HepG2 (cell line): ENCODE results near the gene DUSP15. TPM values are rescaled to one million over a fixed set of nuclear protein-coding genes. Genes with fewer than 3 reads are reported as not detected.

Source experiments
- ATAC-seq: fragments of 200-7000 bp; cut with Tn5 transposase; 3 replicates; pipeline ENCODE4 v1.9.1; 2020; ENCODE audit warnings: mild to moderate bottlenecking, moderate library complexity
- BruUV-seq: library from RNA; stranded (reverse); fragments of 400-500 nt; replicated peaks from 2 replicates; lab custom pipeline; 2021; lab: Mats Ljungman, UMichigan
- CTCF ChIA-PET: fragments of 300-600 bp; formaldehyde crosslinking; extraction: SDS; loops from one replicate; lab custom pipeline; 2021; ENCODE audit warnings: low total read pairs, inconsistent platforms, low intra/inter-chr PET ratio; lab: Yijun Ruan, JAX
- POLR2A ChIA-PET: fragments of 350-600 bp; sonication (Branson Sonifier 250); formaldehyde crosslinking; loops from one replicate; lab custom pipeline; 2020; ENCODE audit warnings: antibody characterized with exemption, inconsistent platforms; lab: Yijun Ruan, JAX
- DNase-seq: peaks from one replicate; pipeline ENCODE4 v3.0.0-alpha.2; 2015; ENCODE audit warnings: low spot score
- FAIRE-seq: peaks from 3 replicates; lab custom pipeline; 2011; peaks lifted over from hg19 to GRCh38; lab: Jason Lieb, UNC
- H2AFZ ChIP-seq: one replicate; pipeline ENCODE4 v1.6.1; 2011; ENCODE audit warnings: low read length, inconsistent platforms
- H3K27ac ChIP-seq: fragments of 300-600 bp; 3 replicates; pipeline ENCODE4 v1.8.0; 2011; ENCODE audit warnings: mixed run types, mild to moderate bottlenecking, mixed read lengths, low read length, inconsistent platforms; ENCODE audit not compliant: insufficient read depth; ENCODE audit errors: extremely low read length
- H3K27me3 ChIP-seq, 2 experiments: fragments of 200-600 bp in 1 of 2; 2 replicates in 1 of 2; 3 replicates in 1 of 2; pipeline versions ENCODE4 v1.6.0 to v1.8.0; 2011; ENCODE audit warnings: low read length in 2 of 2, mild to moderate bottlenecking in 2 of 2, moderate library complexity in 2 of 2, inconsistent platforms in 1 of 2; ENCODE audit not compliant: insufficient read depth in 2 of 2, control insufficient read depth in 1 of 2
- H3K36me3 ChIP-seq, 2 experiments: fragments of 200-600 bp in 1 of 2; replicated peaks in 1 of 2; 2 replicates in 1 of 2; 3 replicates in 1 of 2; pipeline versions ENCODE4 v1.5.1 to v1.8.0; 2011; ENCODE audit warnings: low read length in 2 of 2, inconsistent platforms in 1 of 2; ENCODE audit not compliant: insufficient read depth in 2 of 2, control insufficient read depth in 1 of 2
- H3K4me1 ChIP-seq: 2 replicates; pipeline ENCODE4 v1.5.1; 2012; ENCODE audit warnings: low read length, inconsistent platforms; ENCODE audit not compliant: insufficient read depth
- H3K4me2 ChIP-seq: 2 replicates; pipeline ENCODE4 v1.6.0; 2011; ENCODE audit warnings: low read depth, low read length, inconsistent platforms
- H3K4me3 ChIP-seq, 3 experiments: fragments of 200-600 bp in 1 of 3; sonication (generic), shearing (Covaris generic) in 1 of 3; replicated peaks in 1 of 3; 2 replicates each; pipeline ENCODE4 v1.5.1; 2011 to 2016; ENCODE audit warnings: low read length in 3 of 3, inconsistent platforms in 2 of 3, low read depth in 2 of 3, mild to moderate bottlenecking in 2 of 3, control low read depth in 1 of 3, mixed read lengths in 1 of 3; ENCODE audit not compliant: insufficient read depth in 1 of 3
- H3K79me2 ChIP-seq: one replicate; pipeline ENCODE4 v1.6.1; 2011; ENCODE audit warnings: low read length, inconsistent platforms; ENCODE audit not compliant: insufficient read depth
- H3K9ac ChIP-seq: 2 replicates; pipeline ENCODE4 v1.6.0; 2011; ENCODE audit warnings: mild to moderate bottlenecking, low read depth, low read length, inconsistent platforms; ENCODE audit not compliant: insufficient read depth
- H3K9me3 ChIP-seq: 2 replicates; pipeline ENCODE4 v1.5.1; 2012; ENCODE audit warnings: mild to moderate bottlenecking, low read length
- H4K20me1 ChIP-seq: 2 replicates; pipeline ENCODE4 v1.6.0; 2011; ENCODE audit warnings: inconsistent platforms, mild to moderate bottlenecking, low read length, moderate library complexity; ENCODE audit not compliant: insufficient read depth
- HMG20B ChIP-seq: conservative IDR thresholded peaks from 2 replicates; pipeline ENCODE4 v1.6.1; 2016; ENCODE audit warnings: missing genetic modification reagents, missing compliant biosample characterization
- KDM2A ChIP-seq: sonication (generic); formaldehyde crosslinking; IDR thresholded peaks from 2 replicates; pipeline ENCODE4 v1.4.0; 2020; ENCODE audit warnings: low read depth, missing genetic modification reagents, borderline replicate concordance
- RERE ChIP-seq: IDR thresholded peaks from 2 replicates; pipeline ENCODE4 v1.6.1; 2016; ENCODE audit warnings: low read depth, missing genetic modification reagents, missing compliant biosample characterization
- ZBTB38 ChIP-seq: sonication (generic); formaldehyde crosslinking; IDR thresholded peaks from 2 replicates; pipeline ENCODE4 v1.5.1; 2020; ENCODE audit warnings: mild to moderate bottlenecking, missing genetic modification reagents
- ZFP36L2 ChIP-seq: sonication (generic); formaldehyde crosslinking; IDR thresholded peaks from 2 replicates; pipeline ENCODE4 v1.4.0; 2020; ENCODE audit warnings: missing genetic modification reagents
- ZNF337 ChIP-seq: sonication (generic); formaldehyde crosslinking; IDR thresholded peaks from 2 replicates; pipeline ENCODE4 v1.5.1; 2020; ENCODE audit warnings: missing genetic modification reagents, low read depth, mild to moderate bottlenecking, borderline replicate concordance
- ZNF501 ChIP-seq: sonication (generic); formaldehyde crosslinking; IDR thresholded peaks from 2 replicates; pipeline ENCODE4 v1.5.1; 2020; ENCODE audit warnings: mild to moderate bottlenecking, moderate library complexity, missing genetic modification reagents
- ZNF850 ChIP-seq: sonication (generic); formaldehyde crosslinking; conservative IDR thresholded peaks from 2 replicates; pipeline ENCODE4 v1.9.0; 2021; ENCODE audit warnings: mild to moderate bottlenecking, missing genetic modification reagents
- WGBS: methylation state at CpG from one replicate; pipeline ENCODE4 v1.1.6; 2017; ENCODE audit warnings: low lambda C conversion rate; 5-methylcytosine and 5-hydroxymethylcytosine counted together
- in situ Hi-C: cut with HindIII; loops from 2 replicates; pipeline ENCODE4 v1.10.0; 2017; ENCODE audit warnings: low pct_unique_long_range_greater_than_20kb; ENCODE audit not compliant: extremely low pct_ligation_motif_present
- intact Hi-C: fragments of 100-400 bp; cut with micrococcal nuclease; formaldehyde crosslinking; loops from one replicate; pipeline ENCODE4 v1.10.0; 2022; ENCODE audit not compliant: unreplicated experiment
- polyA plus RNA-seq, 8 experiments: library from polyadenylated mRNA; depleted of rRNA in 3 of 8; stranded (reverse) in 7 of 8; unstranded in 1 of 8; fragments of >200 nt; fragmentation: Illumina TruSeq in 4 of 8; extraction: Trizol in 4 of 8; gene quantifications; 2 replicates each; pipeline versions ENCODE4 v1.2.1 to v1.2.3, GENCODE V29; 2011 to 2016; ENCODE audit warnings: low read depth in 4 of 8, missing spikeins in 1 of 8, mixed read lengths in 1 of 8; ENCODE audit not compliant: insufficient read depth in 1 of 8
- total RNA-seq, 5 experiments: library from RNA; depleted of rRNA; stranded (reverse); fragments of >200 nt; fragmentation: Illumina TruSeq; extraction: Trizol; gene quantifications; 2 replicates each; pipeline ENCODE4 v1.2.3, GENCODE V29; 2016; ENCODE audit warnings: low read depth in 1 of 5
- TF ChIP-seq, protein P1 (sequence below): sonication (generic); formaldehyde crosslinking; IDR thresholded peaks from 2 replicates; pipeline ENCODE4 v1.4.0; 2020; ENCODE audit warnings: mild to moderate bottlenecking, missing genetic modification reagents

Gene DUSP15
- total and polyA plus RNA-seq, 2 of the 13 experiments (the other 11 are each of a cell fraction or from before 2014, with no cell fraction given) = 0.17 to 0.93 TPM

- no peak for ATAC-seq
- no peaks in the 10 kb centered on the region for H4K20me1 ChIP-seq
- no TSS peak for BruUV-seq
- FAIRE-seq = no peak
- H3K27me3 ChIP-seq = peaks cover 14 to 53% of the 10 kb centered on the region in 2 experiments; a peak in 4 of 5 replicates
- H3K36me3 ChIP-seq = no peaks in the 10 kb centered on the region
- no peak overlapping the region for H3K27ac ChIP-seq
- H2AFZ ChIP-seq = no peak overlapping the region
- intact Hi-C loops (no loop called here), in situ Hi-C loops (no loop called here)
- no peak for DNase-seq
- no peaks in the 10 kb centered on the region for H3K9me3 ChIP-seq
- WGBS = 71% methylated on average over 1 of the region's 1 CpG
- H3K4me3 ChIP-seq = no peak overlapping the region
- no peak overlapping the region for H3K9ac ChIP-seq
- peaks cover 20% of the 10 kb centered on the region for H3K4me1 ChIP-seq
- no peak overlapping the region for H3K4me2 ChIP-seq
- POLR2A ChIA-PET = interaction anchor here (0.8 to 2.0 kb wide), 2 partner anchors 8 to 80 kb away, joined by 4 to 6 read pairs; partner anchors contain the start of gene PDRG1
- TF ChIP-seq ZNF337 (CRISPR knock-in tag) (no peak), ZBTB38 (CRISPR knock-in tag) (no peak), KDM2A (CRISPR knock-in tag) (no peak), HMG20B (no peak), ZFP36L2 (no peak), ZNF501 (no peak), RERE (no peak), ZNF850 (CRISPR knock-in tag) (no peak)
- TF ChIP-seq, protein P1, sequence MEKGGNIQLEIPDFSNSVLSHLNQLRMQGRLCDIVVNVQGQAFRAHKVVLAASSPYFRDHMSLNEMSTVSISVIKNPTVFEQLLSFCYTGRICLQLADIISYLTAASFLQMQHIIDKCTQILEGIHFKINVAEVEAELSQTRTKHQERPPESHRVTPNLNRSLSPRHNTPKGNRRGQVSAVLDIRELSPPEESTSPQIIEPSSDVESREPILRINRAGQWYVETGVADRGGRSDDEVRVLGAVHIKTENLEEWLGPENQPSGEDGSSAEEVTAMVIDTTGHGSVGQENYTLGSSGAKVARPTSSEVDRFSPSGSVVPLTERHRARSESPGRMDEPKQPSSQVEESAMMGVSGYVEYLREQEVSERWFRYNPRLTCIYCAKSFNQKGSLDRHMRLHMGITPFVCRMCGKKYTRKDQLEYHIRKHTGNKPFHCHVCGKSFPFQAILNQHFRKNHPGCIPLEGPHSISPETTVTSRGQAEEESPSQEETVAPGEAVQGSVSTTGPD (CRISPR knock-in tag) = no peak
- TF ChIP-seq, all 625 proteins: peak for 0
- H3K79me2 ChIP-seq = no peaks in the 10 kb centered on the region
- CTCF ChIA-PET = no interaction called here
Measured at GRCh38 chr20:31871618-31871954, 1.3 kb upstream of the DUSP15 start.
